ENCODE data around the gene KCNQ4. TPM values are rescaled to one million over a fixed set of nuclear protein-coding genes. Genes with fewer than 3 reads are reported as not detected.

The KCNQ4 gene
- total and polyA plus RNA-seq, 2 experiments from 2014 or later, result 1.3 to 3.0 TPM

DNA sequence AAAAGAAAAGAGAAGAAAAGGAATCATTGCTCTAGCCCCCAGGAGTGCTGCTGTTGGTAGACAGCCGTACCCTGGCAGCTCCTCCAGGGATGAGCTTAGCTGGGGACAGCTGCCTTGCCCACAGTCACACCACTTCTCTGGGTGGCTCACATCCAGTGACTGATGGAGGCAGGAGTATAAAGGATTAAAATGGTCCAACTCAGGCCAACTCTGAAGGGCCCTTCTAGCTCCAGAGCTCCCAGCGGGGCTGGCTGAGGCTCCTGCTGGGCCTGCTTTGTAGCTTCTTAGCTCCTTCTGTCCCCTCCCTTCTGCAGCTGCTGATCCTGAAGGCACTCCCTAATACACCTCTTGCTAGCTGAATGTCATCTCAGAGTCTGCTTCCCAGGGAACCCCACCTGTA lies 74.2 kb downstream of the KCNQ4 start:
- H3K27ac ChIP-seq (ENCODE audit: low read depth), result no peak overlapping the region
- peaks cover 26% of the 10 kb centered on the region for H3K27me3 ChIP-seq (ENCODE audit: insufficient read depth)
- H2AFZ ChIP-seq, result no peak overlapping the region
- H3K79me2 ChIP-seq (replicated peaks; ENCODE audit: insufficient read depth), result no peaks in the 10 kb centered on the region
- H4K20me1 ChIP-seq (replicated peaks; ENCODE audit: insufficient read depth), result no peaks in the 10 kb centered on the region
- no peak overlapping the region for H3K4me3 ChIP-seq
- no peak for DNase-seq (ENCODE audit: low spot score)
- peaks cover under 1% of the 10 kb centered on the region; the same call in 1 of the 2 replicates for H3F3A ChIP-seq (replicated peaks; ENCODE audit: low read depth)
- H3K4me1 ChIP-seq (ENCODE audit: insufficient read depth), result peaks cover 2% of the 10 kb centered on the region
- Mint-ChIP-seq H3K27ac (no peak overlapping the region), H3K36me3 (ENCODE audit: low read depth) (no peaks in the 10 kb centered on the region), H3K9me3 (0 out of 3 replicates have a peak, but pooled peaks cover 2% of the 10 kb centered on the region), H3K27me3 (ENCODE audit: insufficient read depth, low read depth, poor library complexity) (peaks cover 21% of the 10 kb centered on the region), H3K4me3 (no peak overlapping the region), H3K4me1 (peaks cover 14% of the 10 kb centered on the region)
- ATAC-seq, result no peak
- no peak for TF ChIP-seq REST (IDR thresholded peaks at IDR 0.05; ENCODE audit: unreplicated experiment)
- no peak for TF ChIP-seq EZH2 (IDR thresholded peaks at IDR 0.05; ENCODE audit: low read depth, unreplicated experiment)
- TF ChIP-seq ZNF462 (CRISPR knock-in tag; IDR thresholded peaks at IDR 0.05), result no peak
- TF ChIP-seq CREB1 (CRISPR knock-in tag; IDR thresholded peaks at IDR 0.05; ENCODE audit: low read depth), result no peak
- TF ChIP-seq ETS1 (IDR thresholded peaks at IDR 0.05), result no peak
- no peak for TF ChIP-seq ZNF114 (CRISPR knock-in tag; IDR thresholded peaks at IDR 0.05)
- no peak for TF ChIP-seq NANOG (IDR thresholded peaks at IDR 0.05; ENCODE audit: borderline replicate concordance)
- H3K9me2 ChIP-seq (ENCODE audit: insufficient read depth), result no peaks in the 10 kb centered on the region
- no peaks in the 10 kb centered on the region for H3K36me3 ChIP-seq (ENCODE audit: insufficient read depth)
- H3K4me2 ChIP-seq, result no peak overlapping the region

Measured in GM23338 (cell line).